Measurements from ENCODE around the gene TICAM1. TPM values are rescaled to one million over a fixed set of nuclear protein-coding genes. Genes with fewer than 3 reads are reported as not detected.

The TICAM1 gene
- total and polyA plus RNA-seq, 2 of the 13 experiments (the other 11 are each of a cell fraction or from before 2014, with no cell fraction given) = 0.33 to 0.95 TPM

DNA sequence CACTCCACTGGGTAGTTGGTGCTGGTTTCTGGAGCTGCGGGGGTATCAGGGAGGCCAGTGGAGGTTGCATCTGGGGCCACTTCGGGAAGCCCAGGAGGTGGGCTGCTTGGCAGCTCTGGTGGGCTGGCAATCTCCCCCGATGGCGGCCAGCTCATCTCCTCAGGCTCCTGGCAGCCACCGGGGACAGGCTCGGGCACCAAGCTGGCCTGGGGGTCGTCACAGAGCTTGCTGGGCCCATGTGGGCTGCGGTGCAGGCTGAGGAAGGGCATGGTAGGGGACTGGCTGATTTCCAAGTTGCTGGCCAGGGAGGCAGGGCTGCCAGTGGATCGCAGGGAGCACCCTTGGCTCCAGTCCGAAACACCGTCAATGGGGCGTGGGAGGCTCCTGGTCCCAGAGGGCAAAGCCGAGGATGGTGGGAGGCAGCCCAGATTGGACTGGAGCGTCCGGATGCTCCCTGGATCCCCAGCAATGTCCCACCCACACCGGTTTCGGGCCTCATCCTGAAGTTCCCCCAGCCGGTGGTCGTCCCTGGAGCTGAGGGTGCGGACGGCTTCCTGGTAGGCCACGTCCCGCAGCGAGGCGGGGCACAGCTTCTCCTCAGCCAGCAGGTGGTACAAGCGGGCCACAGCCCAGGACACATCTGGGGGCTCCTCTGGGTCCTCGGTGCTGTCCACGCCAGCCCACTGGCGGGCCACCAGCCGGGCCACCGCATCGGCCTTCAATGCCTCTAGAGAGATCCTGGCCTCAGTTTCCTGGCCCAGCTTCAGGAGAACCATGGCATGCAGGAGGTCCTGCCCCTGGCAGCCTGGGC lies 13.8 kb downstream of the TICAM1 start:
- intact Hi-C loops (cut with micrococcal nuclease; ENCODE audit: unreplicated experiment) = no loop called here
- DNase-seq (ENCODE audit: low spot score) (no peak), FAIRE-seq (no peak), ATAC-seq (no peak)
- no peak overlapping the region for H2AFZ ChIP-seq (ENCODE audit: low read length)
- H3K4me3 ChIP-seq (replicated peaks in 1 of 3; ENCODE audit: insufficient read depth in 1 of 3, low read depth in 2 of 3, low read length in 3 of 3) = no peak overlapping the region
- no peak overlapping the region for H3K4me2 ChIP-seq (ENCODE audit: low read depth, low read length)
- no peak overlapping the region for H3K9ac ChIP-seq (ENCODE audit: insufficient read depth, low read depth, low read length)
- ChIA-PET POLR2A (no interaction called here), CTCF (ENCODE audit: low intra/inter-chr PET ratio, low total read pairs) (no interaction called here)
- no peaks in the 10 kb centered on the region for H3K27me3 ChIP-seq (ENCODE audit: control insufficient read depth in 1 of 2, insufficient read depth in 2 of 2, low read length in 2 of 2)
- H3K4me1 ChIP-seq (ENCODE audit: insufficient read depth, low read length) = peaks cover 17% of the 10 kb centered on the region
- TF ChIP-seq ZNF430 (CRISPR knock-in tag; IDR thresholded peaks at IDR 0.05) = no peak
- 0 out of 2 replicates have a peak, but pooled peaks have one; percentile 23 for TF ChIP-seq RBFOX2 (IDR thresholded peaks at IDR 0.05; ENCODE audit: low read depth, low read length)
- no peak for TF ChIP-seq CEBPG (CRISPR knock-in tag; IDR thresholded peaks at IDR 0.05)
- no peak for TF ChIP-seq TOE1 (CRISPR knock-in tag; IDR thresholded peaks at IDR 0.05)
- TF ChIP-seq, protein P1, sequence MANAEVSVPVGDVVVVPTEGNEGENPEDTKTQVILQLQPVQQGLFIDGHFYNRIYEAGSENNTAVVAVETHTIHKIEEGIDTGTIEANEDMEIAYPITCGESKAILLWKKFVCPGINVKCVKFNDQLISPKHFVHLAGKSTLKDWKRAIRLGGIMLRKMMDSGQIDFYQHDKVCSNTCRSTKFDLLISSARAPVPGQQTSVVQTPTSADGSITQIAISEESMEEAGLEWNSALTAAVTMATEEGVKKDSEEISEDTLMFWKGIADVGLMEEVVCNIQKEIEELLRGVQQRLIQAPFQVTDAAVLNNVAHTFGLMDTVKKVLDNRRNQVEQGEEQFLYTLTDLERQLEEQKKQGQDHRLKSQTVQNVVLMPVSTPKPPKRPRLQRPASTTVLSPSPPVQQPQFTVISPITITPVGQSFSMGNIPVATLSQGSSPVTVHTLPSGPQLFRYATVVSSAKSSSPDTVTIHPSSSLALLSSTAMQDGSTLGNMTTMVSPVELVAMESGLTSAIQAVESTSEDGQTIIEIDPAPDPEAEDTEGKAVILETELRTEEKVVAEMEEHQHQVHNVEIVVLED (CRISPR knock-in tag; IDR thresholded peaks at IDR 0.05; ENCODE audit: borderline replicate concordance) = no peak
- TF ChIP-seq KDM4B (CRISPR knock-in tag; IDR thresholded peaks at IDR 0.05) = no peak
- TF ChIP-seq ZNF207 (IDR thresholded peaks at IDR 0.05; ENCODE audit: borderline replicate concordance) = no peak
- peak; percentile 16; the same call in 1 of the 2 replicates for TF ChIP-seq CTCF (CRISPR knock-in tag; IDR thresholded peaks at IDR 0.05)
- BruUV-seq (replicated peaks) = TSS peak; percentile 41
- 94% methylated on average over 8 of the region's 32 CpGs for WGBS (ENCODE audit: low lambda C conversion rate)
- H3K27ac ChIP-seq (ENCODE audit: extremely low read length, insufficient read depth, low read length) = no peak overlapping the region
- in situ Hi-C loops (cut with HindIII; ENCODE audit: extremely low pct_ligation_motif_present, low pct_unique_long_range_greater_than_20kb) = no loop called here
- H3K36me3 ChIP-seq (replicated peaks in 1 of 2; ENCODE audit: control insufficient read depth in 1 of 2, insufficient read depth in 2 of 2, low read length in 2 of 2) = peaks cover 4% of the 10 kb centered on the region in 2 experiments; a peak in 2 of 5 replicates
- H3K79me2 ChIP-seq (ENCODE audit: insufficient read depth, low read length) = peaks cover 2% of the 10 kb centered on the region
- no peaks in the 10 kb centered on the region for H3K9me3 ChIP-seq (ENCODE audit: low read length)
- no peaks in the 10 kb centered on the region for H4K20me1 ChIP-seq (ENCODE audit: insufficient read depth, low read length)

All from HepG2 (cell line).